ENCODE measurements around the gene BCAS4.

The BCAS4 gene

DNA sequence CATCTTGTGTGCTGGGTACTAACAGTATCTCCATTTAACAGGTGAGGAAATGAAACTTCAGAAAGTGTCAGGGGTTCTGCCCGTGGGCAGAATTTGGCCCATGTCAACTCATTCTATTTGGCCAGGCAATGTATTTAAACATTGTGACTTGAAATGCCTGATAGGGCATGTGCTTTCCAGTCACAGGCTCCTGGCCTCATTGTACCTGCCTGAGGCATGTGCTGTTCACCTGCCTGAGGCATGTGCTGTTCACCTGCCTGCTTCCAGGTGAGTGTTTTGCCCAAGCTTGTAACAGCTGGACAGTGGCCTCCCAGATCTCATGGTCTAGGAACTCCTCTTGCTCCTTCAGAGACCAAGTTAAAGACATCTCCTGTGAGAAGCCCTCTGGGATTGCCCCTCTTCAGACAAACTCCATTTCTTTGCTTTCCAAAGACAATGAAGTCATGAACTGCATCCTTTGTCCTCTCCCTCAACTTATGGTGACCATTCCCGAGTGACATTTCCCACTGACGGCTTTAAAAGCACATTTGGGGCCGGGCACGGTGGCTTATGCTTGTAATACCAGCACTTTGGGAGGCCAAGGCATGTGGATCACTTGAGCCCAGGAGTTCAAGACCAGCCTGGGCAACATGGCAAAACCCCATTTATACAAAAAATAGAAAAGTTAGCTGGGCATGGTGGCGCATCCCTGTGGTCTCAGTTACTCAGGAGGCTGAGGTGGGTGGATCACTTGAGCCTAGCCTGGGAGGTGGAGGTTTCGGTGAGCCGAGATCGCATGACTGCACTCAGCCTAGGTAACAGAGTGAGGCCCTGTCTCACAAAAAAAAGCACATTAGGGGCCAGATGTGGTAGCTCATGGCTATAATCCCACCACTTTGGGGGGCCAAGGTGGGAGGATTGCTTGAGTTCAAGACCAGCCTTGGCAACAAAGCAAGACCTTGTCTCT is 48.7 kb downstream of the BCAS4 start:
- DNase-seq: no peak
- in situ Hi-C loops (cut with MboI; ENCODE audit: low pct_unique_long_range_greater_than_20kb, low sequenced_read_pairs): no loop called here

- in situ Hi-C loops (cut with MboI; ENCODE audit: low pct_unique_long_range_greater_than_20kb, low sequenced_read_pairs): no loop called here
- peak; percentile 4 for DNase-seq
Observed at GRCh38 chr20:50844430-50845100, 49.7 kb downstream of the BCAS4 start.

GRCh38 chr20:50845566-50846215 is 50.8 kb downstream of the BCAS4 start:
- in situ Hi-C loops (cut with MboI; ENCODE audit: low pct_unique_long_range_greater_than_20kb, low sequenced_read_pairs): no loop called here
- no peak for DNase-seq

DNA sequence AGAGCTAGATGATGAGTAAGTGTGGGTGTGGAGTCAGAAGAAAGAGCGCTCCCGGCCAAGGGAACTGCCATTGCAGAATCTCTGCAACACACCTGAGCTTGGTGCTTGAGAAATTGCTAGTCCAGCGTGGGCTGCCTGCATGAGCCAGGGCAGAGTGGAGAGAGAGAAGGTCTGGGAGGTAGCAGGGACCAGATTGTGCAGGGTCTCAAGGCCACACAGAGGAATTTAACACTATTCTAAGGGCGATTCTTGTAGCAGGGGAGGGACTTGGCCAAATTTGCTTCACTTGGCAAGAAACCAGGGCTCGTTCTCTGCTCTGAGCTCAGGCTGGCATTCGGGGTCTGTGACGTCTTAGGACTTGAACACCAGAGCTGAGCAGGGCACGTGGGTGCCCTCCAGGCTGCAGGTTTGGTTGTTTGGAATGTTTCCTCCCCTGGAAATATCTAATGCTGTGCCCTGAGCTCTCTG is 53.5 kb downstream of the BCAS4 start:
- in situ Hi-C loops (cut with MboI; ENCODE audit: low pct_unique_long_range_greater_than_20kb, low sequenced_read_pairs): no loop called here
- no peak for DNase-seq

- no peak for DNase-seq
- in situ Hi-C loops (cut with MboI; ENCODE audit: low pct_unique_long_range_greater_than_20kb, low sequenced_read_pairs): no loop called here
Observed at GRCh38 chr20:50848846-50849673, 54.2 kb downstream of the BCAS4 start.

GRCh38 chr20:50850721-50851286 is 55.9 kb downstream of the BCAS4 start:
- no peak for DNase-seq
- in situ Hi-C loops (cut with MboI; ENCODE audit: low pct_unique_long_range_greater_than_20kb, low sequenced_read_pairs): no loop called here

DNA sequence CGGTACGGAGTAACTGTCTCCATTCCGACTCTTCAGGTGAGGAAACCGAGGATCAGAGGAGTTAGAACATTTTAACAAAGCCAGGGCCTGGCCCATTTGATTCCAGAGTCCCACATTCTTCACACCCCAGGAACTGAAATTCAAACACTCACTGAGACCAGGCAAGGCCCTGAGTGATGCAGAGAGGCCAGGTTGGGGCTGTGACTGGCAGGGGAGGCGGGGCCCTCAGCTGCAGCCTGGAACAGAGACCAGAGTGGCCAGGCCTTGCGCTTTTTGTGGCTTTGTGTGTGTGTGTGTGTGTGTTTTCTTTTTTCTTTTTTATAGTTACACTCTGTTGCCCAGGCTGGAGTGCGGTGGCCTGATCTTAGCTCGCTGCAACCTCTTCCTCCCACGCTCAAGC is 57.2 kb downstream of the BCAS4 start:
- no peak for DNase-seq
- in situ Hi-C loops (cut with MboI; ENCODE audit: low pct_unique_long_range_greater_than_20kb, low sequenced_read_pairs): no loop called here

DNA sequence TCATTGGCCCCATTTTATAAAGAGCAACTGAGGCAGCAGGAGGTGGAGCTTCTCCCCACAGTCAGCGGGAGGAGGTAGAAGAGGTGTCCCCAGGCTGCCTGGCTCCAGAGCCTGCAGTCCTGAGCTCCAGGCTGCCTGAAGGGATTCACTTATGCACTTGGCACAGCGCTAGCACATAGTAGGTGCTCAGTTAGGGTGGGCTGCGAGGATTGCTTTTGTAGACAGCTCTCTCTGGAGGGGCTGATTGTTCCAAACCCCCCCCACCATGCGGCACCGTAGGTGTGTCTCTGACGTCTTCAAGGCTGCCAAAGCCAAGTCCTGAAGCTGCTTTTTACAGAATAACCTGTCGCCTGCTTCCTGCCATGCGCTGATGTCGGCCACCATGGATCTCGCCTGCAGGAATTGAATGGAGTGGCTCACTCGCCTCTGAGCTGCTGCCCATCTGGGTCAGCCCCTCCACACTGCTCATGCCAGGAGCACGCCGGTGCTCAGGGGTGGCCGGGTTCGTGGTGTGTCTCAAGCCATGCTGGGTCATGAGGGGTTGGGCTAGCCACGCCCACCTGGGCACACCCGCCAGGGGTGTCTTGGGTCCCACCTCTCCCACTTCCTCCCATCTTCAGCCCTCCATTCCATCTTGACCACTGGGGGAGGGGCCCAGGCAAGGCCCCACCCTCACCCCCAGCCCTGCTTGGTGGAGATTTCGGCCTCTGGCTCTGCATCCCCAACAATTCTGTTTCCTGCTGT is 59.8 kb downstream of the BCAS4 start:
- DNase-seq: no peak
- in situ Hi-C loops (cut with MboI; ENCODE audit: low pct_unique_long_range_greater_than_20kb, low sequenced_read_pairs): no loop called here

- in situ Hi-C loops (cut with MboI; ENCODE audit: low pct_unique_long_range_greater_than_20kb, low sequenced_read_pairs): no loop called here
- DNase-seq: no peak
Observed at GRCh38 chr20:50855498-50856474, 60.9 kb downstream of the BCAS4 start.

DNA sequence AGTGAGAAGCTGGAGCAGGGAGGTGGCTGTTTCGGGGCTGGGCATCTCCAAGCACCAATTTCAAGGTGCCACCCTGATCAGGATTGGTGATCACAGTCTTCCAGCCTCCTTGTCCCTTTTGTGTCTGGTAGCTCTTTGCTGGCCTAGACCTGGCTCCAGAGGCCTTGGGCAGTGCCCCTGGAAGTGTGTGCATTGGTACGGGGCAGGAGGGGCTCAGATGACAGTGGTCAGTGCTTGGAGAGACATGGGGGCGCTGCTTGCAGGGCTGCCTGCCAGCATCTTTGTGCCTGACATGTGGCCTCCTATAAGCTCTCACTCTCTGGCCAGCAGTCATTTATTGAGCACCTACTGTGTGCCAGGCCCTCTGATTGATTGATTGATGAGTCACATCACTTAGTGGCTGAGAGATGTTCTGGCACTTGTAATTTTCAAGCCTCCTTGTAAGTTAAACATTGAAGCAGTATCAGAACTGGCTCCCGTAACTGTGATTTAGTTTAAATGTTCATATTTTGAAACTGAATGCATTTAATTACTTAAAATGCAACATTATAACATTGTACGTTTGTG is 61.7 kb downstream of the BCAS4 start:
- in situ Hi-C loops (cut with MboI; ENCODE audit: low pct_unique_long_range_greater_than_20kb, low sequenced_read_pairs): no loop called here

GRCh38 chr20:50857348-50857747 is 62.5 kb downstream of the BCAS4 start:
- DNase-seq: no peak
- in situ Hi-C loops (cut with MboI; ENCODE audit: low pct_unique_long_range_greater_than_20kb, low sequenced_read_pairs): no loop called here

More for the DNA sequence above, 61.7 kb downstream of the BCAS4 start:
- DNase-seq: no peak

- in situ Hi-C loops (cut with MboI; ENCODE audit: low pct_unique_long_range_greater_than_20kb, low sequenced_read_pairs): no loop called here
Observed at GRCh38 chr20:50858525-50858924, 63.7 kb downstream of the BCAS4 start.

DNA sequence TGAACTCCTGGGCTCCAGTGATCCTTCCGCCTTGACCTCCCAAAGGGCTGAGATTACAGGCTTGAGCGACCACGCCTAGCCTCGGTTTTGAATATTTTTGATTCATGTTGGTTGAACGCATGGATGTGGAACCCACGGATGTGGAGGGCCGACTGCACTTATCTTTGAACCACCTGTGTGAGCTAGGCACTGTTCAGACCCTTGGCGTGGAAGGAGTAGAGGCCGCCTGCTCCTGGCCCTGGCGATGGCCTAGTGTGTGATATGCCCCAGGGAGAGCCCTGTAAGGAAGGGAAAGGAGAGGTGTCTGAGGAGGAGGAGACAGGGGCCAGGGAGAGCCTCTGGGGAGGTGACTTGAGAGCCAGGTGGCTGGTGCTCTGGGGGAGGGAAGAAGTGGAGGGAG is 64.3 kb downstream of the BCAS4 start:
- in situ Hi-C loops (cut with MboI; ENCODE audit: low pct_unique_long_range_greater_than_20kb, low sequenced_read_pairs): no loop called here
- DNase-seq: no peak

More at GRCh38 chr20:50858525-50858924, 63.7 kb downstream of the BCAS4 start:
- no peak for DNase-seq

DNA sequence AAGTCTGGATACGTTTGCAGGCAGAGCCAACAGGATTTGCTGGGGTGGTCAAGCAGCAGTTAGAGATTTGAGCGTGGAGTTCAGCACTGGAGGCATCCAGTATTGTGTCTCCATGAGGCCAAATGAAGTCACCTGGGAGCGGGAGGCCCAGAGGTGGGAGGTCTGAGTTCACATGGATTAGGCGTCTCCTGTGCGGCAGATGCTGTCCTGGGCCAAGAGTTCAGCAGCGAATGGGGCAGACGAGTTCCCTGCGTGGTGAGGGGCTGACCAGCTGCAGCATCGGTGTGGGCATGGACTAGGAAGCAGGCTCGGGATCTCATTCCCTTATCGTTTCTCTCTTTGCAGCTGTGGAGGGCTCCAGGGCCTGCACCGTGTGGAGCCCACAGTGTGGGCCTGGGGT is 66.2 kb downstream of the BCAS4 start:
- in situ Hi-C loops (cut with MboI; ENCODE audit: low pct_unique_long_range_greater_than_20kb, low sequenced_read_pairs): no loop called here
- no peak for DNase-seq

- in situ Hi-C loops (cut with MboI; ENCODE audit: low pct_unique_long_range_greater_than_20kb, low sequenced_read_pairs): no loop called here
- DNase-seq: no peak
Observed at GRCh38 chr20:50862546-50862945, 67.7 kb downstream of the BCAS4 start.

GRCh38 chr20:50865114-50865513 is 70.3 kb downstream of the BCAS4 start:
- no peak for DNase-seq
- in situ Hi-C loops (cut with MboI; ENCODE audit: low pct_unique_long_range_greater_than_20kb, low sequenced_read_pairs): no loop called here

DNA sequence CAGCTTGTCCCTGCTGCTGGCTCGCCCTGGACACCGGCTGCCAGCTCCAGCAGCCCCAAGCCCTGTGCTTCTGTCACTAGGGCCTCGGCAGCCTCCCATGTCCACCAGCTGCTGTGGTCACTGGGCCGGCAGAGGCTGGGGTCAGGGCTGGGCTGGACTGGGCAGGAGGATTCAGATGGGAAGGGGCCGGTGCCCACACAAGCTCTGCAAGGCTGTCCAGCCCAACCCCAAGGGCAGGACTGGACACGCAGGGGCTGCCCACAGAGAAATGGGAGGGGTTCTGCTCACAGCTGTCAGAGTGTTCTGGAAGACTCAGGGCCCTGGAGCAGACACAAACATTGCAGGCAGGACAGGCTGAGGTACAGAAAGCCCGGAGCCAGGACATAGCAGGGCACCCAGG is 70.7 kb downstream of the BCAS4 start:
- DNase-seq: no peak
- in situ Hi-C loops (cut with MboI; ENCODE audit: low pct_unique_long_range_greater_than_20kb, low sequenced_read_pairs): no loop called here

Measured in KBM-7 (cell line).